ENCODE results near the gene IL3RA. TPM values are rescaled to one million over a fixed set of nuclear protein-coding genes. Genes with fewer than 3 reads are reported as not detected.
A peak's percentile ranks its signal among the peaks of the same experiment; 100 is the strongest.

Gene IL3RA
- total RNA-seq, 2 experiments from 2014 or later, result not detected

DNA sequence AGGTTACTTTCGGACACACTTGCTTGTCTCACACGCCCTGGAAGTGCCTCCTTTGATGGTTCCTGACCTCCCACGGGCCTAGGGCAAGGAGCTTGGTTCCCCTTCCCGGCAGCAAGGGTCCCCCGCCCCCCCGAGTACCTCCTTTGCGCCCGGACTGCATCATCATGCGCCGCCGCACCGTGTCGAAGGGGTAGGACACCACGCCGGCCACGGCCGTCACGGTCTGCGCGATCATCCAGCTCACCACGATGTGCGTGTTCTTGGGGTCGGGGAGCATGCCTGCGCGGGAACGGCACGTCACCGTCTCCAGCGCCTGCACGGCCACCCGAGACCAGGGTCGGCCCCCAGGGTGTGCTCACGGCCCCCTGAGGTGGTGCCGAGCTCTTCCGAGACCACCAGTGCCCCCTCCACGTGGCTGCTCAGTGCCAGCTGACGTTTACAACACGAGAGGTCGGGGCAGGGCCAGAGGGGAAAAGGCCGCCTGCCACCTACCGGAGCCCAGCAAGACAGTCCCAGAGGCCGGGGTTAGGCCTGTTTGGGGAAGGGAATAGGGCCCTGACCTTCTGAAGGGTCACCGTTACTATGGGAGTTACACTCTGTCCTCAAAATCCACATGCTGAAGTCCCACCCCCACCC, 50.7 kb downstream of the IL3RA start:
- Histone ChIP-seq H3K4me1 (ENCODE audit: insufficient read depth, low read length, poor library complexity, severe bottlenecking) (peaks cover 13% of the 10 kb centered on the region), H3K4me3 (ENCODE audit: low read depth, low read length, poor library complexity, severe bottlenecking) (no peak overlapping the region), H3K27ac (ENCODE audit: low read depth, low read length, poor library complexity, severe bottlenecking) (no peak overlapping the region), H3K9me3 (ENCODE audit: low read length) (no peaks in the 10 kb centered on the region), H3K36me3 (ENCODE audit: insufficient read depth, low read length) (peaks cover 93% of the 10 kb centered on the region), H2AFZ (ENCODE audit: low read length) (no peak overlapping the region), H3K9me2 (ENCODE audit: insufficient read depth, low read length) (no peaks in the 10 kb centered on the region), H3K4me2 (ENCODE audit: low read length) (no peak overlapping the region), H4K20me1 (ENCODE audit: insufficient read depth, low read length) (peaks cover 29% of the 10 kb centered on the region), H3K79me2 (ENCODE audit: insufficient read depth, low read depth, low read length) (peaks cover 42% of the 10 kb centered on the region)
- no TSS peak for BruUV-seq (replicated peaks)
- TF ChIP-seq, protein P1, sequence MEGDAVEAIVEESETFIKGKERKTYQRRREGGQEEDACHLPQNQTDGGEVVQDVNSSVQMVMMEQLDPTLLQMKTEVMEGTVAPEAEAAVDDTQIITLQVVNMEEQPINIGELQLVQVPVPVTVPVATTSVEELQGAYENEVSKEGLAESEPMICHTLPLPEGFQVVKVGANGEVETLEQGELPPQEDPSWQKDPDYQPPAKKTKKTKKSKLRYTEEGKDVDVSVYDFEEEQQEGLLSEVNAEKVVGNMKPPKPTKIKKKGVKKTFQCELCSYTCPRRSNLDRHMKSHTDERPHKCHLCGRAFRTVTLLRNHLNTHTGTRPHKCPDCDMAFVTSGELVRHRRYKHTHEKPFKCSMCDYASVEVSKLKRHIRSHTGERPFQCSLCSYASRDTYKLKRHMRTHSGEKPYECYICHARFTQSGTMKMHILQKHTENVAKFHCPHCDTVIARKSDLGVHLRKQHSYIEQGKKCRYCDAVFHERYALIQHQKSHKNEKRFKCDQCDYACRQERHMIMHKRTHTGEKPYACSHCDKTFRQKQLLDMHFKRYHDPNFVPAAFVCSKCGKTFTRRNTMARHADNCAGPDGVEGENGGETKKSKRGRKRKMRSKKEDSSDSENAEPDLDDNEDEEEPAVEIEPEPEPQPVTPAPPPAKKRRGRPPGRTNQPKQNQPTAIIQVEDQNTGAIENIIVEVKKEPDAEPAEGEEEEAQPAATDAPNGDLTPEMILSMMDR (conservative IDR thresholded peaks at IDR 0.05; ENCODE audit: low read length), result no peak
- TF ChIP-seq EZH2phosphoT487 (IDR thresholded peaks at IDR 0.05; ENCODE audit: borderline replicate concordance, low read depth, low read length), result no peak
- CTCF ChIA-PET (ENCODE audit: unreplicated experiment), result no interaction called here
- POLR2A ChIA-PET, result no interaction called here
- intact Hi-C loops (cut with micrococcal nuclease; ENCODE audit: unreplicated experiment), result no loop called here
- no peak for DNase-seq (ENCODE audit: low spot score)

DNA sequence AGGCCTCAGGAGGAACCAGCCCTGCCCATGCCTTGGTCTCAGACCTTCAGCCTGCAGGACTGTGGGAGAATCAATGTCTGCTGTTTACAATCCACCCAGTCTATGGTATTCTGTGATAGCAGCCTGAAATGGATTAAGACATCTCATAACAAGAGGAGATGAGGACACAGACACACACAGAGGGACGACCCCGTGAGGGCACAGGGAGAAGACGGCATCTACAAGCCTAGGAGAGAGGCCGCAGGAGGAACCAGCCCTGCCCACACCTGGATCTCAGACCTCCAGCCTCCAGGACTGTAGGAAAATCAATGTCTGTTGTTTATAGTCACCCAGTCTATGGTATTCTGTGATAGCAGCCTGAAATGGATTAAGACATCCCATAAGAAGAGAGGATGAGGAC, 52.1 kb downstream of the IL3RA start:
- H3K4me1 ChIP-seq (ENCODE audit: insufficient read depth, low read length, poor library complexity, severe bottlenecking), result peaks cover 14% of the 10 kb centered on the region
- H3K9me2 ChIP-seq (ENCODE audit: insufficient read depth, low read length), result no peaks in the 10 kb centered on the region
- POLR2A ChIA-PET, result no interaction called here
- H3K4me3 ChIP-seq (ENCODE audit: low read depth, low read length, poor library complexity, severe bottlenecking), result no peak overlapping the region
- BruUV-seq (replicated peaks), result no TSS peak
- H4K20me1 ChIP-seq (ENCODE audit: insufficient read depth, low read length), result peaks cover 29% of the 10 kb centered on the region
- CTCF ChIA-PET (ENCODE audit: unreplicated experiment), result no interaction called here
- H3K27ac ChIP-seq (ENCODE audit: low read depth, low read length, poor library complexity, severe bottlenecking), result no peak overlapping the region
- H3K4me2 ChIP-seq (ENCODE audit: low read length), result no peak overlapping the region
- intact Hi-C loops (cut with micrococcal nuclease; ENCODE audit: unreplicated experiment), result no loop called here
- H3K36me3 ChIP-seq (ENCODE audit: insufficient read depth, low read length), result peaks cover 80% of the 10 kb centered on the region
- H3K9me3 ChIP-seq (ENCODE audit: low read length), result no peaks in the 10 kb centered on the region
- TF ChIP-seq, protein P1 (conservative IDR thresholded peaks at IDR 0.05; ENCODE audit: low read length), result no peak
- no peak for TF ChIP-seq EZH2phosphoT487 (IDR thresholded peaks at IDR 0.05; ENCODE audit: borderline replicate concordance, low read depth, low read length)
- H2AFZ ChIP-seq (ENCODE audit: low read length), result no peak overlapping the region
- H3K79me2 ChIP-seq (ENCODE audit: insufficient read depth, low read depth, low read length), result peaks cover 50% of the 10 kb centered on the region
- DNase-seq (ENCODE audit: low spot score), result no peak

DNA sequence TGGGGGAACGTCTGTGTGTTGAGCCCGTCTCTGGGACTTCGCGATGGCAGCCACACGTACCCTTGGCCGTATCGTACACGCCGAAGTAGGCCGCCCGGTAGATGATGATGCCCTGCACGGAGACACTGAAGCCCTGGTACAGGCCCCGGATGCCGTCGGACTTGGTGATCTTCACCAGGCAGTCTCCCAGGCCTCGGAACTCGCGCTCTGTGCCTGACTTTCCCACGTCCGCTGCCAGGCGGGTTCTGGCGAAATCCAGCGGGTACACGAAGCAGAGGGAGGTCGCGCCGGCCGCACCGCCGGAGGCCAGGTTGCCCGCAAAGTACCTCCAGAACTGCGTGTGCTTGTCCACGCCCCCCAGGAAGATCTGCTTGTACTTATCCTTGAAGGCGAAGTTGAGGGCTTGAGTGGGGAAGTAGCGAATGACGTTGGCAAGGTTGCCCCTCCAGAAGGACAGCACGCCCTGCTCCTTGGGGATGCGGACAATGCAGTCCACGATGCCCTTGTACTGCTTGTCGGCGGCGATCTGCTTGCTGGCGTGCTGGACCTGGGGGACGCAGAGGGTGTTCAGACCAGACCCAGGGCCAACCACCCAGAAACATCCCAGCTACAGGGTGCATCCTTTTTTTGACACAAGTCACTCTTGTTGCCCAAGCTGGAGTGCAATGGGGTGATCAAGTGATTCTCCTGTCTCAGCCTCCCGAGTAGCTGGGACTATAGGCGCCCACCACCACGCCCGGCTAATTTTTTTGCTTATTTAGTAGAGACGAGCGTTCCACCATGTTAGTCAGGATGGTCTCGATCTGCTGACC, 52.8 kb downstream of the IL3RA start:
- Histone ChIP-seq H2AFZ (ENCODE audit: low read length) (no peak overlapping the region), H3K4me1 (ENCODE audit: insufficient read depth, low read length, poor library complexity, severe bottlenecking) (peaks cover 22% of the 10 kb centered on the region), H3K27ac (ENCODE audit: low read depth, low read length, poor library complexity, severe bottlenecking) (no peak overlapping the region), H3K9me3 (ENCODE audit: low read length) (no peaks in the 10 kb centered on the region), H3K9me2 (ENCODE audit: insufficient read depth, low read length) (no peaks in the 10 kb centered on the region), H3K79me2 (ENCODE audit: insufficient read depth, low read depth, low read length) (peaks cover 57% of the 10 kb centered on the region), H3K4me3 (ENCODE audit: low read depth, low read length, poor library complexity, severe bottlenecking) (no peak overlapping the region), H4K20me1 (ENCODE audit: insufficient read depth, low read length) (peaks cover 29% of the 10 kb centered on the region), H3K4me2 (ENCODE audit: low read length) (peak overlapping the region; percentile 91; the same call in 1 of the 2 replicates), H3K36me3 (ENCODE audit: insufficient read depth, low read length) (peaks cover 73% of the 10 kb centered on the region)
- BruUV-seq (replicated peaks), result no TSS peak
- intact Hi-C loops (cut with micrococcal nuclease; ENCODE audit: unreplicated experiment), result no loop called here
- ChIA-PET CTCF (ENCODE audit: unreplicated experiment) (no interaction called here), POLR2A (no interaction called here)
- DNase-seq (ENCODE audit: low spot score), result no peak
- TF ChIP-seq, protein P1 (conservative IDR thresholded peaks at IDR 0.05; ENCODE audit: low read length), result no peak

Measured in OCI-LY7 (cell line).